ENCODE data around the gene KCTD10. TPM values are rescaled to one million over a fixed set of nuclear protein-coding genes. Genes with fewer than 3 reads are reported as not detected.

KCTD10 gene
- polyA plus RNA-seq, 1 of the 3 experiments (the other 2 are of a cell fraction) = 66.9 TPM

DNA sequence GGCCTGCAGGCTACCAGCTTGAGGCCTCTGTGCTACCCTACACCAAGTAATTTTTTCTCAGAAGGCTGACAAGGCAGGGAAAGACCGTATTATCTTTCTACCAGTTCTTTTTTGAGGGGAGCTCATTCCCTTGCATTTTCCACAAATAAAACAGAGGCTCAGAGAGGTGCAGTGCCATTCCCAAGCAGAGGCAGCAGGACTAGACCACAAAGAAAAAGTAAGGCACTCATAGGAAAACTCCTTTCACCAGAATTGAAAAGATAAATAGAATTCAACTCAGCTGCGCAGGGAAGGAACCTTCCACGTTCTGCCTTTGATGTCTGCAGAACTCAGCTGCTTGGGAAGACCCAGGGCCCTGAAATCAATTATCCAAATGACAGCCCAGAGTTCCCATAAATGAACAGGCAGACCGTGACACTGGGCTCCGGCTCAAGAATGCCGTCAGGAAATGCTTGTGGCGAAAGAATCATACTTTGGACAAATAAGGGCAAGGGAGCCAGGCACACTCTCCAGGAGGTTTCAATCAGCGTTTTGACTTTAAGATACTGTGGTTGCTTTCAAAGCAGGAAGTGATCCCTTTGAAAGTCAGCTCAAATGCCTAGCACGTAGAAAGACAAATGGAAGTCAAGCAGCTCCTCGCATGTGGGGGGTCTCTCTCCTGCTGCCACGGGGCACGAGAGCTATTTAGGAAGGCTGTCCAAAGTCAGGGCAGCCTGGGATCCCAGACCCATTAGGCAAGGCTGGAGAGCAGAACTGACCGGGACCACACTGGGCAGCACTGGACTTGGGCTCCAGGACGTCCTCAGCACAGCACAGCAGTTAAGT is 14.0 kb downstream of the KCTD10 start (continued):
- TF ChIP-seq NFIC (IDR thresholded peaks at IDR 0.05; ENCODE audit: borderline replicate concordance) (peak; percentile 97), SMC3 (IDR thresholded peaks at IDR 0.05; ENCODE audit: low read depth, low read length) (no peak), JUND (IDR thresholded peaks at IDR 0.05) (peak; percentile 77), CHD2 (IDR thresholded peaks at IDR 0.05; ENCODE audit: low read length, partially characterized antibody) (peak; percentile 31), YY1 (IDR thresholded peaks at IDR 0.05; ENCODE audit: low read depth) (0 out of 2 replicates have a peak, but pooled peaks have one; percentile 53), EP300 (IDR thresholded peaks at IDR 0.05; ENCODE audit: borderline replicate concordance in 1 of 2, low read depth in 1 of 2, low read length in 1 of 2) (peak; percentile 66 to 93), RFX5 (IDR thresholded peaks at IDR 0.05; ENCODE audit: low read length) (no peak), RXRA (IDR thresholded peaks at IDR 0.05; ENCODE audit: borderline replicate concordance, low read depth) (peak; percentile 93; the same call in 1 of the 2 replicates), TCF12 (IDR thresholded peaks at IDR 0.05) (peak; percentile 98), MXI1 (IDR thresholded peaks at IDR 0.05; ENCODE audit: low read depth, low read length) (peak; percentile 38; the same call in 1 of the 2 replicates), USF2 (IDR thresholded peaks at IDR 0.05; ENCODE audit: borderline replicate concordance, low read depth, low read length) (no peak), IRF3 (IDR thresholded peaks at IDR 0.05; ENCODE audit: low read depth, low read length) (no peak), MEF2A (IDR thresholded peaks at IDR 0.05; ENCODE audit: borderline replicate concordance, low read depth) (no peak; the same call in 1 of the 2 replicates), FOXJ3 (CRISPR knock-in tag; IDR thresholded peaks at IDR 0.05) (no peak), SIN3A (IDR thresholded peaks at IDR 0.05; ENCODE audit: borderline replicate concordance, low read depth, low read length) (peak; percentile 95), TAF1 (IDR thresholded peaks at IDR 0.05; ENCODE audit: borderline replicate concordance, low read depth, low read length) (no peak), PBX3 (IDR thresholded peaks at IDR 0.05) (peak; percentile 96)
